Body of pancreas (tissue), 4 donors: ENCODE data around the gene BARX2. TPM values are rescaled to one million over a fixed set of nuclear protein-coding genes. Genes with fewer than 3 reads are reported as not detected.

Experiments
- ATAC-seq: fragments of 150-250 bp; one replicate; pipeline ENCODE4 v1.9.1; 2016
- DNase-seq, 4 donors: peaks; one replicate each; pipeline ENCODE4 v3.0.0-alpha.2; 2019
- H3K27ac ChIP-seq, 4 donors: fragments of 200-600 bp; sonication (generic); 1 replicate in 3 of 4; 2 replicates in 1 of 4; pipeline versions ENCODE4 v1.5.1 to v1.6.1; 2016 to 2019; ENCODE audit warnings: mild to moderate bottlenecking in 1 of 4, mixed read lengths in 1 of 4, moderate library complexity in 1 of 4
- H3K27me3 ChIP-seq, 2 donors: fragments of 200-600 bp; sonication (generic); one replicate each; pipeline ENCODE4 v1.6.0; 2016; ENCODE audit warnings: mild to moderate bottlenecking in 1 of 2
- H3K36me3 ChIP-seq, 2 donors: fragments of 200-600 bp; sonication (generic); replicated peaks in 1 of 2; 2 replicates each; pipeline ENCODE4 v1.5.1; 2016; ENCODE audit warnings: low read depth in 2 of 2; ENCODE audit not compliant: insufficient read depth in 1 of 2
- H3K4me1 ChIP-seq: fragments of 200-600 bp; sonication (generic); one replicate; pipeline ENCODE4 v1.6.0; 2016
- H3K4me3 ChIP-seq, 2 donors: fragments of 200-600 bp; sonication (generic); 1 replicate in 1 of 2; 2 replicates in 1 of 2; pipeline ENCODE4 v1.5.1; 2016 to 2019
- H3K9me3 ChIP-seq, 3 donors: fragments of 200-600 bp; sonication (generic); 1 replicate in 2 of 3; 2 replicates in 1 of 3; pipeline ENCODE4 v1.5.1; 2016
- CTCF ChIP-seq, 7 experiments: fragments of 450-650 bp in 4 of 7; fragments of 200-600 bp in 3 of 7; sonication (generic) in 3 of 7; IDR thresholded peaks; one replicate each; pipeline ENCODE4 v1.5.1; 2016 to 2019; ENCODE audit warnings: antibody characterized with exemption in 7 of 7
- POLR2A ChIP-seq, 3 donors: fragments of 450-650 bp; IDR thresholded peaks; one replicate each; pipeline ENCODE4 v1.6.1; 2016; ENCODE audit warnings: antibody characterized with exemption in 3 of 3, mild to moderate bottlenecking in 2 of 3
- WGBS, 2 donors: methylation state at CpG; one replicate each; pipeline ENCODE4 v1.1.5; 2017; 5-methylcytosine and 5-hydroxymethylcytosine counted together
- intact Hi-C: fragments of 100-400 bp; cut with DNase I; formaldehyde crosslinking; loops from one replicate; pipeline ENCODE4 v1.15.1; 2023
- total RNA-seq, 2 donors: library from RNA; depleted of rRNA; stranded (reverse); fragments of >200 nt; gene quantifications; one replicate each; pipeline ENCODE4 v1.1.0, GENCODE V29; 2016

The BARX2 gene
- total RNA-seq, 2 donors from 2014 or later = 1.8 to 6.6 TPM

- TF ChIP-seq POLR2A (IDR thresholded peaks at IDR 0.05) = no peak
- TF ChIP-seq CTCF (IDR thresholded peaks at IDR 0.05) = no peak
- H3K4me3 ChIP-seq = no peak overlapping the region
- intact Hi-C loops = no loop called here
- no peak for DNase-seq
- no peak overlapping the region for H3K27ac ChIP-seq
- no peaks in the 10 kb centered on the region for H3K27me3 ChIP-seq
- no peaks in the 10 kb centered on the region for H3K36me3 ChIP-seq
- no peaks in the 10 kb centered on the region for H3K4me1 ChIP-seq
- H3K9me3 ChIP-seq = no peaks in the 10 kb centered on the region
- 86 to 89% methylated on average over 3 of the region's 3 CpGs for WGBS, 2 donors
- ATAC-seq = no peak
Measured at GRCh38 chr11:129352676-129353075, 23.0 kb upstream of the BARX2 start.

- no peak for TF ChIP-seq CTCF (IDR thresholded peaks at IDR 0.05)
- no peak for TF ChIP-seq POLR2A (IDR thresholded peaks at IDR 0.05)
- DNase-seq (no peak), ATAC-seq (no peak)
- intact Hi-C loops = no loop called here
- H3K4me3 ChIP-seq = no peak overlapping the region
- H3K27ac ChIP-seq = no peak overlapping the region
- H3K36me3 ChIP-seq = no peaks in the 10 kb centered on the region
- H3K9me3 ChIP-seq = no peaks in the 10 kb centered on the region
- H3K27me3 ChIP-seq = no peaks in the 10 kb centered on the region
- WGBS, 2 donors = 65 to 67% methylated on average over 3 to 4 of the region's 4 CpGs
- H3K4me1 ChIP-seq = no peaks in the 10 kb centered on the region
Measured at GRCh38 chr11:129354691-129355090, 21.0 kb upstream of the BARX2 start.

- Histone ChIP-seq H3K9me3 (no peaks in the 10 kb centered on the region), H3K4me3 (no peak overlapping the region), H3K36me3 (no peaks in the 10 kb centered on the region), H3K4me1 (peaks cover 10% of the 10 kb centered on the region), H3K27me3 (no peaks in the 10 kb centered on the region), H3K27ac (no peak overlapping the region)
- no peak for ATAC-seq
- no peak for DNase-seq
- TF ChIP-seq POLR2A (IDR thresholded peaks at IDR 0.05) = no peak
- TF ChIP-seq CTCF (IDR thresholded peaks at IDR 0.05) = no peak
- 73 to 78% methylated on average over 2 of the region's 2 CpGs for WGBS, 2 donors
- intact Hi-C loops = loop anchor here (5.0 kb wide), 2 partner anchors 338 to 388 kb away; no protein-coding TSS in a partner anchor
Measured at GRCh38 chr11:129359748-129360147, 15.9 kb upstream of the BARX2 start.

- no peak for TF ChIP-seq POLR2A (IDR thresholded peaks at IDR 0.05)
- peak; percentile 97 to 100 (median 100) for TF ChIP-seq CTCF (IDR thresholded peaks at IDR 0.05)
- peaks cover 18% of the 10 kb centered on the region for H3K4me1 ChIP-seq
- H3K4me3 ChIP-seq = no peak overlapping the region
- no peaks in the 10 kb centered on the region for H3K9me3 ChIP-seq
- intact Hi-C loops = loop anchor here (5.0 kb wide), 2 partner anchors 333 to 383 kb away; no protein-coding TSS in a partner anchor
- peak; percentile 87 to 91 (median 90) for DNase-seq
- no peaks in the 10 kb centered on the region for H3K27me3 ChIP-seq
- 0 to 2% methylated on average over 18 to 19 of the region's 19 CpGs for WGBS, 2 donors
- H3K36me3 ChIP-seq = no peaks in the 10 kb centered on the region
- peak; percentile 97 for ATAC-seq
- H3K27ac ChIP-seq = peak overlapping the region in 2 of 4 donors; percentile 37 to 59
Measured at GRCh38 chr11:129364143-129364654, 11.4 kb upstream of the BARX2 start.

- ATAC-seq = no peak
- intact Hi-C loops = no loop called here
- TF ChIP-seq CTCF (IDR thresholded peaks at IDR 0.05) (no peak), POLR2A (IDR thresholded peaks at IDR 0.05) (no peak)
- DNase-seq = no peak
- Histone ChIP-seq H3K4me3 (no peak overlapping the region), H3K27ac (no peak overlapping the region), H3K27me3 (no peaks in the 10 kb centered on the region), H3K36me3 (no peaks in the 10 kb centered on the region), H3K4me1 (peaks cover 23% of the 10 kb centered on the region), H3K9me3 (no peaks in the 10 kb centered on the region)
- WGBS, 2 donors = 21 to 34% methylated on average over 1 of the region's 1 CpG
Measured at GRCh38 chr11:129365816-129366215, 9.8 kb upstream of the BARX2 start.
